Large intestine (tissue), 3 donors: ENCODE data around the gene COQ4. TPM values are rescaled to one million over a fixed set of nuclear protein-coding genes. Genes with fewer than 3 reads are reported as not detected.
"Not testable (repeated sequence)": the region's sequence is repeated elsewhere in the genome, so short reads cannot be mapped to it uniquely, and the experiment has no call there.

Source experiments
- DNase-seq, 2 donors: peaks; one replicate each; pipeline versions ENCODE4 v3.0.0 to v3.0.0-alpha.2; 2013
- H3K27ac ChIP-seq: one replicate; pipeline ENCODE4 v1.5.1; 2013; ENCODE audit warnings: low read length
- H3K27me3 ChIP-seq: 2 replicates; pipeline ENCODE4 v1.6.1; 2013; ENCODE audit warnings: low read length; ENCODE audit not compliant: control insufficient read depth, insufficient read depth
- H3K36me3 ChIP-seq: 2 replicates; pipeline ENCODE4 v1.6.1; 2013; ENCODE audit warnings: low read length; ENCODE audit not compliant: control insufficient read depth, insufficient read depth
- H3K4me1 ChIP-seq: one replicate; pipeline ENCODE4 v1.6.1; 2013; ENCODE audit warnings: low read length; ENCODE audit not compliant: control insufficient read depth, insufficient read depth
- H3K4me3 ChIP-seq: one replicate; pipeline ENCODE4 v1.5.1; 2013; ENCODE audit warnings: low read length
- H3K9me3 ChIP-seq: one replicate; pipeline ENCODE4 v1.6.1; 2013; ENCODE audit warnings: mild to moderate bottlenecking, low read depth, low read length, moderate library complexity; ENCODE audit not compliant: control insufficient read depth
- whole genome bisulfite sequencing: methylation state at CpG from one replicate; pipeline ENCODE4 v1.1.5; 2013; ENCODE audit warnings: low lambda C conversion rate; ENCODE audit not compliant: insufficient coverage; 5-methylcytosine and 5-hydroxymethylcytosine counted together
- polyA plus RNA-seq: library from polyadenylated mRNA; unstranded; fragments of 120-200 nt; gene quantifications from one replicate; pipeline ENCODE4 v1.2.1, GENCODE V29; 2013

COQ4 gene
- polyA plus RNA-seq, 1 donor, result 88.1 TPM

- Histone ChIP-seq H3K9me3 (peaks cover 3% of the 10 kb centered on the region), H3K27me3 (no peaks in the 10 kb centered on the region), H3K36me3 (peaks cover 42% of the 10 kb centered on the region), H3K4me1 (peaks cover 18% of the 10 kb centered on the region), H3K4me3 (peak overlapping the region; percentile 93), H3K27ac (peak overlapping the region; percentile 98)
- DNase-seq, result no peak
- no CpG with 5 or more reads among the region's 16 CpGs for WGBS
Observed at GRCh38 chr9:128323212-128323730, 632 bp downstream of the COQ4 start.

GRCh38 chr9:128323791-128324190 lies 1.2 kb downstream of the COQ4 start:
- Histone ChIP-seq H3K27me3 (no peaks in the 10 kb centered on the region), H3K27ac (no peak overlapping the region), H3K36me3 (peaks cover 38% of the 10 kb centered on the region), H3K4me3 (peak overlapping the region; percentile 93), H3K9me3 (peaks cover 3% of the 10 kb centered on the region), H3K4me1 (peaks cover 21% of the 10 kb centered on the region)
- WGBS, result no CpG with 5 or more reads among the region's 12 CpGs
- DNase-seq, result no peak

- Histone ChIP-seq H3K36me3 (peaks cover 38% of the 10 kb centered on the region), H3K27me3 (no peaks in the 10 kb centered on the region), H3K4me1 (peaks cover 27% of the 10 kb centered on the region), H3K27ac (no peak overlapping the region), H3K9me3 (peaks cover 3% of the 10 kb centered on the region), H3K4me3 (no peak overlapping the region)
- DNase-seq, result no peak
- WGBS, result no CpG with 5 or more reads among the region's 1 CpG
Observed at GRCh38 chr9:128324401-128324800, 1.8 kb downstream of the COQ4 start.

DNA sequence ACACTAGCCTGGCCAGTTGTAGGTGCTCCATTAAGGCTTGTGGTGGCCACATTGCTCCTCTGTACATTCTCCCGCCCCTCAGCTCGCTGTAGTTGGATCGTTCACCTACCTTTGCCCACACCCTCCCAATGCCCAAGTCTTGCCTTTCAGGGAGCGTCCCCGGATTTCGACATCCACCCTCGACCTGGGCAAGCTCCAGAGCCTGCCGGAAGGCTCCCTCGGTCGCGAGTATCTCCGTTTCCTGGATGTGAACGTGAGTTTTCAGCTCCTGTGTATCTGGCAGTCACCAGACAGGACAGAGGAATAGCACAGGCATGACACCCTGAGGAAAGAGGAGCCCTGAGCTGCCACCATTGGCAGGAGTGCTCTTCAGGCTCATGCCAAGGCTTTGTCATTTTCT lies 3.0 kb downstream of the COQ4 start:
- Histone ChIP-seq H3K27ac (no peak overlapping the region), H3K36me3 (peaks cover 35% of the 10 kb centered on the region), H3K4me3 (no peak overlapping the region), H3K27me3 (no peaks in the 10 kb centered on the region), H3K4me1 (peaks cover 28% of the 10 kb centered on the region), H3K9me3 (peaks cover 3% of the 10 kb centered on the region)
- no peak for DNase-seq
- whole genome bisulfite sequencing, result no CpG with 5 or more reads among the region's 13 CpGs

GRCh38 chr9:128333451-128333869 lies 10.8 kb downstream of the COQ4 start:
- peak overlapping the region; percentile 40 for H3K27ac ChIP-seq
- no CpG with 5 or more reads among the region's 11 CpGs for WGBS

DNA sequence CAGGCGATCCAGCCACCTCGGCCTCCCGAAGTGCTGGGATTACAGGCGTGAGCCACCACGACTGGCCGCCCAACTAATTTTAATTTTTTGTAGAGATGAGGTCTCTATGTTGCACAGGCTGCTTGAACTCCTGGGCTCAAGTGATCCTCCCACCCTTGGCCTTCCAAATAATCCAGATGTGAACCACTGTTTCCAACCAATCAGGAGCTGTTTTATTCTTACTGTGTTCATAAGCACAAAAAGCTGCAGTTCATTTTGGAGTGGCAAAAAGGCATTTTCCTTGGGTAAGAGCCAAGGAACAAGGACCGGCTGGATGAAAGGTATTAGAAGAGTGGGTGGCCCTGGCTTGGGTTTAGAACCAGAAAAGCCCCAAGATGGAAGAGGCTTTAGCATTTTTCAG lies 12.5 kb downstream of the COQ4 start:
- DNase-seq, result no peak
- WGBS, result no CpG with 5 or more reads among the region's 7 CpGs
- no peaks in the 10 kb centered on the region for H3K27me3 ChIP-seq
- peaks cover 21% of the 10 kb centered on the region for H3K36me3 ChIP-seq
- peaks cover 22% of the 10 kb centered on the region for H3K4me1 ChIP-seq
- H3K4me3 ChIP-seq, result no peak overlapping the region
- no peak overlapping the region for H3K27ac ChIP-seq
- H3K9me3 ChIP-seq, result no peaks in the 10 kb centered on the region

More at GRCh38 chr9:128333451-128333869, 10.8 kb downstream of the COQ4 start:
- DNase-seq, result peak; percentile 63 to 81
- peaks cover 21% of the 10 kb centered on the region for H3K36me3 ChIP-seq
- no peaks in the 10 kb centered on the region for H3K27me3 ChIP-seq
- no peaks in the 10 kb centered on the region for H3K9me3 ChIP-seq
- peaks cover 31% of the 10 kb centered on the region for H3K4me1 ChIP-seq
- H3K4me3 ChIP-seq, result no peak overlapping the region

DNA sequence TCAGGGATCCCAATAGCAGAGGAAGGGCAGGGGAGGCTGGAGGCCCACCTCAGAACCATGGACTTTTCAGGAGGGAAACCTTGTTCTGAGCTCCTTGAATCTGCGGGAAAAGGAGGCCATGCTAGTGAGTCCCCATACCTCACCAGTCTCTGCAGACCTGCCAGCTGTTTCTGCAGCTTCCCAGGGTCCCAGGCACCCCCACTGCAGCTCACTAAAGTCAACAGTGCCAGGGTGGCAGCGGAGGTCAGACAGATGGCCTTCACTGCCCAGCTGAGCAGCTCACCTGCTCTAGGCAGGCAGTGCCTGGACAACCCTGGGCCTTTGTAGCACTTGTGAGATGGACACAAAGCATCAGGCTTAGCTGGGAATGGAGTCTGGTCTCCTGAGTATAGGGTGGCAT lies 13.3 kb downstream of the COQ4 start:
- H3K4me1 ChIP-seq, result peaks cover 23% of the 10 kb centered on the region
- H3K9me3 ChIP-seq, result peaks cover 4% of the 10 kb centered on the region
- no peak overlapping the region for H3K27ac ChIP-seq
- no peaks in the 10 kb centered on the region for H3K27me3 ChIP-seq
- no CpG with 5 or more reads among the region's 2 CpGs for WGBS
- peaks cover 21% of the 10 kb centered on the region for H3K36me3 ChIP-seq
- no peak overlapping the region for H3K4me3 ChIP-seq
- DNase-seq, result no peak

- H3K9me3 ChIP-seq, result peaks cover 4% of the 10 kb centered on the region
- peaks cover 22% of the 10 kb centered on the region for H3K4me1 ChIP-seq
- no peaks in the 10 kb centered on the region for H3K27me3 ChIP-seq
- DNase-seq, result no peak
- H3K4me3 ChIP-seq, result no peak overlapping the region
- no peak overlapping the region for H3K27ac ChIP-seq
- whole genome bisulfite sequencing, result no CpG with 5 or more reads among the region's 7 CpGs
- H3K36me3 ChIP-seq, result peaks cover 14% of the 10 kb centered on the region
Observed at GRCh38 chr9:128337936-128338335, 15.3 kb downstream of the COQ4 start.

DNA sequence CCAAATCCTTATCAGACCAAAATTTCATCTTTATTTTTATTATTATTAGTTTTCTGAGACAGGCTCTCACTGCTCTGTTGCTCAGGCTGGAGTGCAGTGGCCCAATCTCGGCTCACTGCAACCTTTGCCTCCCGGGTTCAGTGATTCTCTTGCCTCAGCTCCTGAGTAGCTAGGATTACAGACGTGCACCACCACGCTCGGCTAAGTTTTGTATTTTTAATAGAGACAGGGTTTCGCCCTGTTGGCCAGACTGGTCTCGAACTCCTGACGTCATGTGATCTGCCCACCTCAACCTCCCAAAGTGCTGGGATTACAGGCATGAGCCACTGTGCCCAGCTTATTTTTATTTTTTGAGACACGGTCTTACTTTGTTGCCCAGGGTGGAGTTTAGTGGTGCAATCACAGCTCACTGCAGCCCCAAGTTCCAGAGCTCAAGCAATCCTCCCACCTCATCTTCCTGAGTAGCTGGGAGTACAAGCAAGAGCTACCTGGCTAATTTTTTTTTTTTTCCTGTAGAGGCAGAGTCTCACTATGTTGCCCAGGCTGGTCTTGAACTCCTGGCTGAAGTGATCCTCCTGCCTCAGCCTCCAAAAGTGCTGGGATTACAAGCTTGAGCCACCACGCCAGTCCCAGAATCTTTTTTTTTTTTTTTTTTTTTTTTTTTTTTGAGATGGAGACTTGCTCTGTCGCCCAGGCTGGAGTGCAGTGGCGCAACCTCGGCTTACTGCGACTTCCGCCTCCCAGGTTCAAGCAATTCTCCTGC lies 16.4 kb downstream of the COQ4 start:
- not testable (repeated sequence) for H3K4me3 ChIP-seq, H3K27ac ChIP-seq, H3K27me3 ChIP-seq, H3K9me3 ChIP-seq, DNase-seq
- no CpG with 5 or more reads among the region's 15 CpGs for WGBS
- peaks cover 18% of the 10 kb centered on the region for H3K36me3 ChIP-seq
- H3K4me1 ChIP-seq, result peaks cover 21% of the 10 kb centered on the region

DNA sequence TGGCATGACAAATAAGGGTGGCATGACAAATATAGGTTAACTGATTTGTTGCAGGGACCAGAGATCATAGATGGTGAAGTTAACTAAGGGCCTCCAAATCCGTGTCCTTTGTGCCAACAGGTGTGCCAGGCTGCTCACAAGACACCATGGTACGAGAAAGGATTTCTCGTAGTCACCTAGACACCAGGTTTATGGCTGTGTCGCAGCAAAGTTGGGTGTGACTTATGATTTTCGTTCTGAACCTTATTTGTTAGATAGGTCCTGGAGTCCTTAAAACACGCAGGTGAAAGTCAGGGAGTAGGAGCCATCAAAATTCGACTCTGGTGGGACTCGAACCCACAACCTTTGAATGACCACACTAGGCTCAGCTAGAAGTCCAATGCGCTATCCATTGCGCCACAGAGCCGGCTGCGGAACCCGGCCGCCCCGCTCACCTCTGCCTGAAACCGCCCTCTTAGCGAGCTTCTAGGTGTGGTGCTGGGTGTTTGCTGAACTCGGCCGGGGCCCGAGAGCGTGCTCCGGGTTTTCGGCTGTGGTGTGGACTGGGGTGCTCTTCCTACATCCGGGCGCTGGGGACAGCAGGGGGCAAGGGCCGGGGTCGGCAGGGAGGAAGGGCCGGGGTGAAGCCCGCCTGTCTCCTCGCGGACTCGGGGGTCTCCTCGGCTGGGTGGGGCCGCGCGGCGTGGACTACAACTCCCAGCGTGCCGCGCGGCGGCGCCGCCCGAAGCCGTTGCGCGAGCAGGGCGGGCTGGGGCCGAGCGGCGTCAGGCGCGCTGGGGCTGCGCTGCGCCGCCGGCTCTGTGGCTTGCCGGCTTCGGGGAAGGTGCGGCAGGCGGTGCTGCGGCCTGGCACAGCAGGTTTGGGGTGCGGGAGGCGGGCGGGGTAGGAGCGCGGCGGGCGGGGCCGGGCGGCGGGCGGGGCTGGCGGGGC lies 17.4 kb downstream of the COQ4 start, which contains the start of gene SLC27A4:
SLC27A4 (plus strand) TSS at position 767 of the 930 bp plus-strand sequence. CDS start 2,606 bp downstream, outside the sequence.
- Histone ChIP-seq H3K4me3 (peak within 1 kb of the TSS; percentile 82), H3K27ac (peak within 1 kb of the TSS; percentile 86), H3K36me3 (peaks cover 23% of the 10 kb centered on the region), H3K9me3 (peaks cover 4% of the 10 kb centered on the region), H3K4me1 (peaks cover 21% of the 10 kb centered on the region), H3K27me3 (no peaks in the 10 kb centered on the region)
- peak; percentile 79 to 90 for DNase-seq
- no CpG with 5 or more reads among the region's 75 CpGs for WGBS
